Parathyroid adenoma (tissue), 2 donors: ENCODE data around the gene TXNDC2.

Source experiments
- H2AFZ ChIP-seq: fragments of 300-600 bp; sonication (generic); one replicate; pipeline ENCODE4 v1.7.0; 2017; ENCODE audit warnings: antibody characterized with exemption, mild to moderate bottlenecking
- H3K27ac ChIP-seq: fragments of 300-600 bp; sonication (generic); one replicate; pipeline ENCODE4 v1.7.0; 2017
- H3K27me3 ChIP-seq: fragments of 300-600 bp; sonication (generic); one replicate; pipeline ENCODE4 v1.7.0; 2017; ENCODE audit warnings: low read length; ENCODE audit not compliant: control insufficient read depth, insufficient read depth
- H3K36me3 ChIP-seq: fragments of 300-600 bp; sonication (generic); one replicate; pipeline ENCODE4 v1.7.0; 2017; ENCODE audit warnings: low read length; ENCODE audit not compliant: control insufficient read depth, insufficient read depth
- H3K4me1 ChIP-seq: fragments of 300-600 bp; sonication (generic); one replicate; pipeline ENCODE4 v1.7.0; 2017; ENCODE audit warnings: control low read depth
- H3K4me2 ChIP-seq: fragments of 300-600 bp; sonication (generic); one replicate; pipeline ENCODE4 v1.7.0; 2017; ENCODE audit warnings: low read length
- H3K4me3 ChIP-seq: fragments of 300-600 bp; sonication (generic); one replicate; pipeline ENCODE4 v1.7.0; 2017; ENCODE audit warnings: low read depth, low read length
- H3K79me2 ChIP-seq: fragments of 300-600 bp; sonication (generic); one replicate; pipeline ENCODE4 v1.7.0; 2017; ENCODE audit warnings: control low read depth
- H3K9ac ChIP-seq: fragments of 300-600 bp; sonication (generic); one replicate; pipeline ENCODE4 v1.7.0; 2017; ENCODE audit warnings: mild to moderate bottlenecking
- H3K9me3 ChIP-seq: fragments of 300-600 bp; sonication (generic); one replicate; pipeline ENCODE4 v1.7.0; 2017; ENCODE audit warnings: low read length; ENCODE audit not compliant: control insufficient read depth
- CTCF ChIP-seq: fragments of 300-600 bp; sonication (generic); IDR thresholded peaks from one replicate; pipeline ENCODE4 v1.7.0; 2017; ENCODE audit warnings: antibody characterized with exemption, mild to moderate bottlenecking
- donor health status: primary hyperparathyroidism.

The TXNDC2 gene

GRCh38 chr18:9928646-9929259 lies 43.0 kb downstream of the TXNDC2 start:
- Histone ChIP-seq H3K36me3 (no peaks in the 10 kb centered on the region), H2AFZ (no peak overlapping the region), H3K27me3 (no peaks in the 10 kb centered on the region), H3K9ac (no peak overlapping the region), H3K4me3 (no peak overlapping the region), H3K79me2 (peaks cover 31% of the 10 kb centered on the region), H3K4me2 (no peak overlapping the region), H3K27ac (no peak overlapping the region), H3K9me3 (no peaks in the 10 kb centered on the region), H3K4me1 (peaks cover 9% of the 10 kb centered on the region)
- TF ChIP-seq CTCF = no peak

- H3K27ac ChIP-seq = no peak overlapping the region
- no peak overlapping the region for H3K4me3 ChIP-seq
- no peak overlapping the region for H2AFZ ChIP-seq
- TF ChIP-seq CTCF = no peak
- H3K9ac ChIP-seq = no peak overlapping the region
- H3K4me2 ChIP-seq = no peak overlapping the region
- peaks cover 9% of the 10 kb centered on the region for H3K4me1 ChIP-seq
- no peaks in the 10 kb centered on the region for H3K36me3 ChIP-seq
- no peaks in the 10 kb centered on the region for H3K27me3 ChIP-seq
- peaks cover 26% of the 10 kb centered on the region for H3K79me2 ChIP-seq
- no peaks in the 10 kb centered on the region for H3K9me3 ChIP-seq
Measured at GRCh38 chr18:9930299-9930884, 44.6 kb downstream of the TXNDC2 start.

GRCh38 chr18:9931146-9931545 lies 45.4 kb downstream of the TXNDC2 start:
- Histone ChIP-seq H3K36me3 (no peaks in the 10 kb centered on the region), H2AFZ (no peak overlapping the region), H3K27me3 (no peaks in the 10 kb centered on the region), H3K27ac (no peak overlapping the region), H3K79me2 (peaks cover 24% of the 10 kb centered on the region), H3K4me1 (peaks cover 9% of the 10 kb centered on the region), H3K4me3 (no peak overlapping the region), H3K9me3 (no peaks in the 10 kb centered on the region), H3K4me2 (no peak overlapping the region), H3K9ac (no peak overlapping the region)
- no peak for TF ChIP-seq CTCF

GRCh38 chr18:9931678-9932077 lies 45.9 kb downstream of the TXNDC2 start:
- no peaks in the 10 kb centered on the region for H3K36me3 ChIP-seq
- no peak overlapping the region for H3K9ac ChIP-seq
- peaks cover 22% of the 10 kb centered on the region for H3K79me2 ChIP-seq
- H3K4me2 ChIP-seq = no peak overlapping the region
- no peaks in the 10 kb centered on the region for H3K9me3 ChIP-seq
- H3K27ac ChIP-seq = no peak overlapping the region
- no peak overlapping the region for H3K4me3 ChIP-seq
- no peak overlapping the region for H2AFZ ChIP-seq
- H3K4me1 ChIP-seq = peaks cover 9% of the 10 kb centered on the region
- no peak for TF ChIP-seq CTCF
- H3K27me3 ChIP-seq = no peaks in the 10 kb centered on the region

- no peak for TF ChIP-seq CTCF
- H2AFZ ChIP-seq = no peak overlapping the region
- H3K9ac ChIP-seq = no peak overlapping the region
- no peaks in the 10 kb centered on the region for H3K27me3 ChIP-seq
- H3K4me3 ChIP-seq = no peak overlapping the region
- no peak overlapping the region for H3K4me2 ChIP-seq
- no peaks in the 10 kb centered on the region for H3K36me3 ChIP-seq
- no peaks in the 10 kb centered on the region for H3K9me3 ChIP-seq
- no peak overlapping the region for H3K27ac ChIP-seq
- H3K4me1 ChIP-seq = no peaks in the 10 kb centered on the region
- peaks cover 20% of the 10 kb centered on the region for H3K79me2 ChIP-seq
Measured at GRCh38 chr18:9933865-9934264, 48.1 kb downstream of the TXNDC2 start.
